ENCODE measurements around the gene MGST2. TPM values are rescaled to one million over a fixed set of nuclear protein-coding genes. Genes with fewer than 3 reads are reported as not detected.

The MGST2 gene
- total and polyA plus RNA-seq, 2 experiments from 2014 or later = 4.6 to 19.1 TPM

DNA sequence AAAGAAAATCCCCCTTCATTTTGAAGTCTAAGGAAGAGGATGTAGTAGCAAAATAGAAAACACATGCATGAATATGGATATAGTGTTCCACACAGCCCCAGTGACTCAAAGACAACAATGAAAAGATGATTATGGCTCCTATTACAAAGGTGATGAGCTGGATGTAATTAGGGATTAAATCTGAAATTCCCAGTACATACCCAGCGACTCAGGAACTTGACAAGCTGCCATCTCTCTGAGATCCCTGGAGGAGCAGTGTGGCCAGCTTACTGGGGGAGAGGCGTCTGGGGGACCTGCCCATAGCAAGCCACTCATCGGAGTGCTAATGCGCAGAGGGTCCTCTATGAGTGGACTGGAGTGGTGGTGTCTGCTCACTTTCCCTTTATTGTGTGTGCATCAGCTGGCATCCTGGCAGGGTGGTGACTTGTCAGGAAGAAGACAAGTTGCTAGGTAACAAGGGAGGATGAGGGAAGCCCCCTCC is 42.7 kb upstream of the MGST2 start:
- Mint-ChIP-seq H3K27me3 (ENCODE audit: insufficient read depth, low read depth, poor library complexity) (peaks cover 57% of the 10 kb centered on the region), H3K36me3 (ENCODE audit: low read depth) (no peaks in the 10 kb centered on the region), H3K4me3 (no peak overlapping the region), H3K4me1 (peaks cover 17% of the 10 kb centered on the region), H3K27ac (no peak overlapping the region), H3K9me3 (no peaks in the 10 kb centered on the region)
- ATAC-seq (no peak), DNase-seq (ENCODE audit: low spot score) (no peak)
- H3K27me3 ChIP-seq (ENCODE audit: insufficient read depth) = peaks cover 72% of the 10 kb centered on the region
- no peaks in the 10 kb centered on the region for H3F3A ChIP-seq (replicated peaks; ENCODE audit: low read depth)
- no peaks in the 10 kb centered on the region for H3K9me2 ChIP-seq (ENCODE audit: insufficient read depth)
- no peaks in the 10 kb centered on the region for H3K79me2 ChIP-seq (replicated peaks; ENCODE audit: insufficient read depth)
- no peak overlapping the region for H2AFZ ChIP-seq
- TF ChIP-seq NANOG (IDR thresholded peaks at IDR 0.05; ENCODE audit: borderline replicate concordance) (no peak), EZH2phosphoT487 (IDR thresholded peaks at IDR 0.05; ENCODE audit: unreplicated experiment) (no peak), ZNF462 (CRISPR knock-in tag; IDR thresholded peaks at IDR 0.05) (no peak), CTCF (conservative IDR thresholded peaks at IDR 0.05; ENCODE audit: low read depth in 2 of 2) (no peak), ZNF114 (CRISPR knock-in tag; IDR thresholded peaks at IDR 0.05) (no peak), STAT1 (IDR thresholded peaks at IDR 0.05; ENCODE audit: unreplicated experiment) (no peak)
- no peaks in the 10 kb centered on the region for H3K36me3 ChIP-seq (ENCODE audit: insufficient read depth)
- no peak overlapping the region for H3K4me3 ChIP-seq
- H3K4me2 ChIP-seq = no peak overlapping the region
- H3K27ac ChIP-seq (ENCODE audit: low read depth) = no peak overlapping the region
- H4K20me1 ChIP-seq (replicated peaks; ENCODE audit: insufficient read depth) = no peaks in the 10 kb centered on the region; the same call in 1 of the 2 replicates
- H3K4me1 ChIP-seq (ENCODE audit: insufficient read depth) = peaks cover 20% of the 10 kb centered on the region

All from GM23338 (cell line).